IPS DF 19.7 (cell line): ENCODE measurements around the gene ZNF768.
"Not testable (repeated sequence)": the region's sequence is repeated elsewhere in the genome, so short reads cannot be mapped to it uniquely, and the experiment has no call there.

Experiments used
- DNase-seq: peaks from one replicate; pipeline ENCODE4 v3.0.0-alpha.2; 2013; ENCODE audit warnings: low read depth, low spot score

ZNF768 gene

DNA sequence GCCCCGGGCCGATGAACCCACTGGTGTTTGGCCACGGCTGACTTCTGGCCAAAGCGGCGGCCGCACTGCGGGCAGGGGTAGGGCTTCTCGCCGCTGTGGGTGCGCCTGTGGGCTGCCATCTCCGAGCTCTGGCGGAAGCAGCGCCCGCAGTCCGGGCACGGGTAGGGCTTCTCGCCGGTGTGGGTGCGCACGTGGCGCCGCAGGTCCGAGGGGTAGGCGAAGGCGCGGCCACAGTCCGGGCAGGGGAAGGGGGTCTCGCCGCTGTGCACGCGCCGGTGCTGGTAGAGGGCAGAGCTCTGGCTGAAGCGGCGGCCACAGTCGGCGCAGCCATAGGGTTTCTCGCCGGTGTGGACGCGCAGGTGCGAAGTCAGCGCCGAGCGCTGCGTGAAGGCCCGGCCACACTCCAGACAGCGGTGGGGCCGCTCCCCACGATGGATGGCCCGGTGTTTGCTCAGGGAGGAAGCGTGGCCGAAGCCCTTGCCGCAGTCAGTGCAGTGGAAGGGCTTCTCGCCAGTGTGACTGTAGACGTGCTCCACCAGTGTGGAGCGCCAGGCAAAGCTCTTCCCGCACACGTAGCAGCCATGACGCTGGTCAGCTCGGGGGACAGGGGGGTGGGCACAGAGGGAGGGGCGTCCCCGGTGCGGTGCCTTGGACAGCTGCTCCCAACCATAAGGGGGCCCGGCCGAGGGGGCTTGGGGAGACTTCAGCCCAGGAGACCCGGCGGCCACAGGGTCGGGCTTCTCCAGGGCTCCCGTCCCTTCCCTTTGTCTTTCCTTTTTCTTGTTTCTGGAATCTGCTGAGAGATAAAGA lies 29.2 kb upstream of the ZNF768 start:
- DNase-seq, result no peak

DNA sequence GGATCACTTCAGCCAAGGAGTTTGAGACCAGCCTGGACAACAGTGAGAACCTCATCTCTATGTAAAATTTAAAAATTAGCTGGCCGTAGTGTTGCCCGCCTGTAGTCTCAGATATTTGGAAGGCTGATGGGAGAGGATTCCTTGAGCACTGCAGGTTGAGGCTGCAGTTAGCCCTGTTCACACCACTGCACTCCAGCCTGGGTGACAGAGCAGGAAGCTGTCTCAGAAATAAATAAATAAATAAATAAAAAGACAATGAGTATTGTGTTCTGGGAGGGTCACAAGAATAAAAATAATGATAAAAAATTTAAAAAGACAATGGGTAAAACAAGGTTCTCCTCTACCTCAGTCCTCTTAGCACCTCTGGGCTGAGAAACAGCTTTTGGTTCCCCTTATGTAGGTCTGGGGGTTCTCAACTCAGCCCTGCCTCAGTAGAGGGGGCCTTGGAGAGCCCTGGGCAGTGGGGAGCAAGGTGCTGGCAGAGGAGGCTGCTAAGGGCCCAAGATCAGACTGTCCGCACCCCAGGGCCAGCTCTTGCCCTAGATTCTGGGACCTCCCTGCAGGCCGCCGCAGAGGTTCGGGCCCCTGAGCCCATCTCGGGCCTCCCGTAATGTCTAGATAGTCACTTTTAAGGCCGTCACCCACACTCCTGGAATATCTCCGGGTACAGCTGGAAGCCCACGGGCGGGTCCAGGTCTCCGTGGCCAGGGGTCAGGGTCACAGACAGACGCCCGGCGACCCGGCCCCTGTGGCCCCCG lies 28.4 kb upstream of the ZNF768 start:
- DNase-seq, result no peak

DNA sequence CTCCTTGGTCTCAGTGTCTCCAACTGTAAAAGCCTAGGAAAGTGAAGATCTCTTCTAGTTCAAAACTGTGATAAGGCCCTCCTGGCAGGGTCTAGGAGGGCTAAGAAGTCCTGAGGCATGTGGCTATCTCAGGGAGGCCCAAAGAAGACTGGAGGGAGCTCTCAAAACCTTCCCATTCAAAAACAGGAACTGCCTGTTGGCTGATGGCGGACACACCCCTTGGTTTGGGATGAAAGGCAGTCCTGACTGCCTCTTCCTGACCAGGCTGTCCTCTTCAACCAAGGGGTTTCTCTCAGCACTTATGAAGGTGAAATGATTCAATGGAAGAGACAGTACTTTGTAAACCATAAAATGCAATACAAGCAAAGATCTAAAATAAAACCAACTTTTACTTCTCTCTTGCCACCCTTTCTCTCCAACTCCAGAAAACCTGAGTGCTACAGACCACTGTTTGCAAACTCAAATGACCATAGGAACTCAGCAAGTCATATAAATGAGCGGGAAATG lies 27.1 kb upstream of the ZNF768 start:
- no peak for DNase-seq

DNA sequence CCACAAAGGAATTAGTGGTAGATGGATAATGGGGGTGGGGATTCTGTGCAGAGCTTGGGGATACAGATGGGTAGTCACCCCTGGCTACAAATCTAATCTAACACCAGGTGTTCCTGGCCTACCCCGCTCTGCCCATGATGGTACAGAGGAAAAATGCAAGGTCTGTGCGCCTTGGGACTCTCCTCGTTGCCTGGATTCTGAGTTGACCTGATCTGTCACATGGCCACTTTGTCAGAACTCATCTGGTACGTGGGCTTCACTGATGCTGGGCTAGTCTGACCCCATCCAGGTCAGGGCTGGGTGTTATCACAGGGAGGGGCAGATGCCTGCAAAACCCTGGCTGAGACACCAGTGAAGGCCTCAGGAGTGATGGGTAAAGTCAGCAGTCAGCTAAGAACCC lies 26.6 kb upstream of the ZNF768 start:
- no peak for DNase-seq

DNA sequence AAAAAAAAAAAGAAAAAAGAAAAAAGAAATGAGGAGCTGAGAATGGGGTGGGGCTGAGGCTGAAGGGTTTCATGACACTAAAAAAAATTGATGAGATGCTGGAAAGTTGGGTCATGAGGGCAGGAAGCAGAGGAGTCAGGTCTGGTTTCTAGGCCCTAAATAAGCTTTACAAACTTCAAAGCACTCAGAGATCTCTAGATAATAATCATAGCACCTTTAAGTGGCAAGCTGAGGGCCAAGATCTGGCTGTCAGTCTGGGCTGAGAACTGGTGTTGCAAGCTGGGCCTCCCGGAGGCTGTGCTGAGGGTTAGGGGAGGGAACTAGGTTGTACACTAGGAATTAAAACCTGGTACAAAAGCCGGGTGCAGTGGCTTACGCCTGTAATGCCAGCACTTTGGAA lies 25.4 kb upstream of the ZNF768 start:
- no peak for DNase-seq

DNA sequence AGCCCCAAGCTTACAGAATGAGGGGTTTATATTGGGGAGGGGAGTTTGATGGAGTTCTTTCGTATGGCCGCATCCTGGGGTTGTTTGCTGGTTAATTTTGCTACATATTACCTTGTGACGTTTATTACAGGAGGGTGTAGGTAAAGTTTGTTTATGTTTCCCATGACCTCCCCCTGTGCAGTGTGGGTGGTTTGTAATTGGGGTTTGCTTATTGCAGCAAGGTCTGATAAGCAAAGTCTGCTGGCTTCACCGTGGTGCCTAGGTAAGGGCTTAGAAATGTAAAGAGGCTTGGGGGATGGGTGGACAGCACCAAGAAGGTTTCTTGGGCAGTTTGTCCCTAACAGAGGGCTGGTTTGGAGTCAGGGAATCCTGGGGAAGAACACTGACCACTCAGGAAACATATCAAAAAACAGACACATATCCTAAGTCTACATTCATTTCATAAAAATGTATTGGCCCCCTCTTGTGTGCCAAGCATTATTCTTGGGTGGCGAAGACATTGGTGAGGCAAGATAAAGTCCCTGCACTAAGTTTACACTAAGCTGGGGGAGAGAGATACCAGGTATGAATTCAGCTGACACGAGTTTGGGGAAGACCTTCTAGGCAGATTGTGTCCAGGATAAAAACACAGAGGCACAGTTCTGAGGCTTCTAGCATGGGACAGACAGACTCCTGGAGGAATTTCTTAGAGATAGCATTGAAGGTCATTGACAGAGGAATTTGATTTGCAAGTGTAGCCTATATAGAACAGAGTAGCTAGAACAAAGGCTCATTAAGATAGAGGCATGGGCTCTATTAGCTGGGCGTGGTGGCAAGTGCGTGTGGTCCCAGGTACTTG lies 22.3 kb upstream of the ZNF768 start:
- no peak for DNase-seq

DNA sequence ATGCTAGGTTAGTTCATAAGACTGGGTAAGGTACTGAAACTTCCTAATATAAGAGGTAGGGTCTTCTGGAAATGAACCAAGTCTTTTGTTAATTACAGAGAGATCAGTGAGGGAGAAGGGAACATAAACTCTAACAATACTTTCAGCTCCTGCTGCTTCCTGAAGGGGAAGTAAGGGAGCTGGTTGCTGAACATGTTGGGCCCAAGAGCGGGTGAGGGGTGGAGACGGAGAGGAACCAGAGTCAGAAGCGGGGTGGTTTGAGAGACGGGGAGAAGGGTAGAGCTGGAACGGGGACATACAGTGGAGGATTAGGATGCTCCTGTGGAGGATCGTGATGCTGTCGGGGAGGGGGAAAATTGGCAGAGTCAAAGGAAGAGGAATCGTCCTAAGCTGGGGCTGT lies 19.7 kb upstream of the ZNF768 start:
- DNase-seq, result no peak

DNA sequence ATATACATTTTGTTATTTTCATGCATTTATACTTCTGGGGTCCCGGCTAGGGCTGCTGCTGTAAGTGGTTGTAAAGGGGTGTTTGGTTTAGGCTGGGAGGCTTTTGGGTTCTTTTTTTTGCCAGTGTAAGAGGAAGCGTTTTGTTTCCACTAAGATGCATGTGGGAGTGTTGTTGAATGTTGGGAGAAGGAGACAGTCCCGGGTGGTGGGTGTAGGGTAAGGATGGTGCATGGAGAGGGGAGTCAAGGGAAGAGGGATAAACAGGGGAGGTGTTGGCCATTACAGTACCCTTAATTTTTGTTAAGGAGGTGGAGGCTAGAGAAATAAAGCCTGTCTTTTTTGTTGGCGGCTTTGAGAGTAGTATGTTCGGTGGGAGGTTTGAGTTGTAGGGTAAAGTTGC lies 16.7 kb upstream of the ZNF768 start:
- no peak for DNase-seq

DNA sequence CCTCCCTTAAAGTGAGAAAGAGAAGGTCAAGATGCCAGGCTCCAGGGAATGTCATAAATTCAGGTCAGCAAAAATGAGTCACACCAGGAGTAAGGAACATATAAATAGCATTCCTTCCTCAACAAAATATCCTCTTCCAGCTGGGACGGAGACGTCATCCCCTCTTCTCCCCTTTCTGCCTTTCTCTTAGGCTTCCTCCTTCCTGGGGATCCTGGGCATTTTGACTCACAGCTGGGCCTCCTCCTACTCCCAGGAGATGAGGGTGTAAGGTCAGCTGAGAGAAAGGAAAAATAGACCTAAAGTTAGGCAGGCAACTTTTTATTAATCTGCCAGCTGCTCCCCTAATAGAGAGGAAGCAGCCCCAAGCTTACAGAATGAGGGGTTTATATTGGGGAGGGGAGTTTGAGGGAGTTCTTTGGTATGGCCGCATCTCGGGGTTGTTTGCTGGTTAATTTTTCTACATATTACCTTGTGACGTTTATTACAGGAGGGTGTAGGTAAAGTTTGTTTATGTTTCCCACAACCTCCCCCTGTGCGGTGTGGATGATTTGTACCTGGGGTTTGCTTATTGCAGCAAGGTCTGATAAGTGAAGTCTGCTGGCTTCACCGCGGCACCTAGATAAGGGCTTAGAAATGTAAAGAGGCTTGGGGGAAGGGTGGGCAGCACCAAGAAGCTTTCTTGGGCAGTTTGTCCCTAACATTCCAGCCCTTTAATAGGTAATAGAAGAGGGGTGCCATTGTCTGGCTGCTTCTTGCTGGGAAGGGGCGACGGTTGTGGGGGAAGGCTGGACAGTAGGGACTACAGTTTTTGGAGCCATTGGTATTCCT lies 15.3 kb upstream of the ZNF768 start:
- DNase-seq, result no peak

DNA sequence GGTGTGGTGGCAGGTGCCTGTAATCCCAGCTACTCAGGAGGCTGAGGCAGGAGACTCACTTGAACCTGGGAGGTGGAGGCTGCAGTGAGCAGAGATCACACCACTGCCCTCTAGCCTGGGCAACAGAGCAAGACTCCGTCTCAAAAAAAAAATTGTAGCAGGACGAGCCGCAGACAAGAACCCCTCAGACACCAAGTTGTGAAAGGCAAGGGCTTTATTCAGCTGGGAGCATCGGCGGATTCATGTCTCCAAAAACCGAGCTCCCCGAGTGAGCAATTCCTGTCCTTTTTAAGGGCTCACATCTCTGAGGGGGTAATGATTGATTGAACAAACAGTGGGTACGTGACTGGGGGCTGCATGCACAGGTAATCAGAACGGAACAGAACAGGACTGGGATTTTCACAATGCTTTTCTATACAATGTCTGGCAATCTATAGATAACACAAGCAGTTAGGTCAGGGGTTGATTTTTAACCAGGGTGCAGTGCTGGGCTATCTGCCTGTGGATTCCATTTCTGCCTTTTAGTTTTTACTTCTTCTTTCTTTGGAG lies 14.6 kb upstream of the ZNF768 start:
- DNase-seq, result not testable (repeated sequence)

DNA sequence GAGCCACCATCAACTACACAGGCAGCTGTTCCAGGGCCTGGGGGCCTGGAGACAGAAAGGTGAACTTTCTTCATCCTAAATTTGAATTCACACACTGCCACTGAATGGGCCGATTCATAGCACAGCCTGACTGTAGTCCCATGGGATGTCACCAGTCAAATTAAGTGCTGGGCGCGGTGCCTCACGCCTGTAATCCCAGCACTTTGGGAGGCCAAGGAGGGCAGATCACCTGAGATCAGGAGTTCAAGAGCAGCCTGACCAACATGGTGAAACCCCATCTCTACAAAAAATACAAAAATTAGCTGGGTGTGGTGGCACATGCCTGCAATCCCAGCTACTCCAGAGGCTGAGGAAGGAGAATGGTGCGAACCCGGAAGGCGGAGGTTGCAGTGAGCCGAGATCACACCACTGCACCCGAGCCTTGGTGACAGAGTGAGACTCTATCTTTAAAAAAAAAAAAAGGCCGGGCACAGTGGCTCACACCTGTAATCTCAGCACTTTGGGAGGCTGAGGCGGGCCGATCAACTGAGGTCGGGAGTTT lies 13.7 kb upstream of the ZNF768 start:
- DNase-seq, result not testable (repeated sequence)

DNA sequence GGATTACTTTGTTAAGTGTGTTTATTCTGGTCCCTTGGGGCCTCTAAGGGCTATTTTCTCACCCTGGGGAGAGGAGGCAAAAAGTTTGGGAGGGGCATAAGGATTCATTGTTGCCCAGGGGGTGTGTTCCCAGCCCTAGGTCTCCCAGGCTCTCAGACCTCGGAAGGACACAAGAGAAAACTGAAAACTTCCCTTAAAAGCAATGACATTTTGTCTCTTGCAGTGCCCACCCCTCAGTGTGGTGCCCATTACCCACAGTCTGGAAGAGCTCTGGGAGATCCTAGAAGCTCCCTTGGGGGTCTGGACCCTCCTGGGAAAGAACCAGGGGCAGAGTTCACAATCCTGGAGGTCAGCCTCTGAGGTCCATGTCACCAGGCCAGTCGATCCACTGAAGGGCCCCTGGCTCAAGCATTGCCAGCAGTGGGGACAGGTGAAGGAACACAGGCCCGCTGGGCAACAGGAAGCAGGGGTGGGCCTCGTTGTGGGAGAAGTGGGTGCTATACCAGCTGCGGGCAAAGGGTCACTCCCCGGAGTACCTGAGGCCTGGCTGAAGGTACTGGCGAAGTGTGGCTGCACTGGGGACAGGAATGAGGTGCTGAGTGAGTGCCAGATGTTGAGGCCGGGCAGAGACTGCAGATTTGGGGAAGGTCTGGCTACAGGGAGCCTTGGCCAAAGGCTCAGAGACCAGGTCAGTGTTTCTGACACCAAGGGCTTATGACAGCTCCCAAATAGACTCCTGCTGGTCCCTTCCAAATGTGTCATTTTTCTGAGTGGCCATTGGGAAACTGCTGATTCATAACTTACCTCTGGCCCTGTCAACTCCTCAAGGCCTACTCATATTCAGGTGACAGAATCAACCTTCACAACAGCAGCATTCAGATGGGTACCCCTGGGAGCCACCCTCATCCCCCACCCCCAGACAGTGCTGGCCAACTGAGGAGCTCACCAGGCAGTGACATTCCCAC lies 12.9 kb upstream of the ZNF768 start:
- DNase-seq, result no peak

DNA sequence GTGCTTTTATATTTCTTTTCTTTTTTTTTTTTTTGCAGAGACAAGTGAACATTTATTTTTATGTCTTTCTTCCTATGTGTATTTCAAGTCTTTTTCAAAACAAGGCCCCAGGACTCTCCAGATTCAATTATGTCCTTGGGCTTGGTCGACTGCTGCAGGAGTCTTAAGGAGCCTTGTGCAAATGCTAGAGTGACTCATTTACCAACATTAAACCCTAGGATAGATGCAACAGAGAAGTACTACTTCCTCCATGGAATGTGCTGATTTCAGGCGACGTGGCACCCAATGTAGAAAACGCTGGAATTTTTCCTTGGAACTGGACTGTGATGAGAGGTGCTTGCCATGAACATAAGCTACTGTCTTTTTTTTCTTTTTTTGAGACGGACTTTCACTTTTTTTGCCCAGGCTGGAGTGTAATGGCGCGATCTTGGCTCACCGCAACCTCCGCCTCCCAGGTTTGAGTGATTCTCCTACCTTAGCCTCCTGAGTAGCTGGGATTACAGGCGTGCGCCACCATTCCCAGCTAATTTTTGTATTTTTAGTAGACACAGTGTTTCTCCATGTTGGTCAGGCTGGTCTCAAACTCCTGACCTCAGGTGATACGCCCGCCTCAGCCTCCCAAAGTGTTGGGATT lies 10.1 kb upstream of the ZNF768 start:
- DNase-seq, result not testable (repeated sequence)

DNA sequence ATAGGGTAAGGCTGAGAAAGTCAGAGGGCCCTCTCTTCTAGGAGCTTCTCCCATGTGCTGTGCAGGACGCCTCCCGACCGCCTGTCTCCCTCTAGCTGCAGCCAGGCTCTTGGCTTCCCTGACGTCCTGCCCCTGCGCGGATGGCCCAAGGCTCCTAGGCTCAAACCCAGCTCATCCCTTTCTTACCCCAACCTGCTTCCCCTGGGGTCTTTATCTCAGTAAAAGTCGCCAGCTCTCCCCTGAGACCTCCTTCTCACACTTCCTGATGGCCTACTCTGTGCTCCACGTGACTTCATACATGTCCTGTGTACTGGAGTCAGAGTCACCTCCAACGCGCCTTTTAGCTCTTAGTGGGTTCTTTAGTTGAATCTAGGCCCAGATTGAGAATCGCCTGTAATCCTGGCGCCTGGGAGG lies 9.4 kb upstream of the ZNF768 start:
- no peak for DNase-seq

DNA sequence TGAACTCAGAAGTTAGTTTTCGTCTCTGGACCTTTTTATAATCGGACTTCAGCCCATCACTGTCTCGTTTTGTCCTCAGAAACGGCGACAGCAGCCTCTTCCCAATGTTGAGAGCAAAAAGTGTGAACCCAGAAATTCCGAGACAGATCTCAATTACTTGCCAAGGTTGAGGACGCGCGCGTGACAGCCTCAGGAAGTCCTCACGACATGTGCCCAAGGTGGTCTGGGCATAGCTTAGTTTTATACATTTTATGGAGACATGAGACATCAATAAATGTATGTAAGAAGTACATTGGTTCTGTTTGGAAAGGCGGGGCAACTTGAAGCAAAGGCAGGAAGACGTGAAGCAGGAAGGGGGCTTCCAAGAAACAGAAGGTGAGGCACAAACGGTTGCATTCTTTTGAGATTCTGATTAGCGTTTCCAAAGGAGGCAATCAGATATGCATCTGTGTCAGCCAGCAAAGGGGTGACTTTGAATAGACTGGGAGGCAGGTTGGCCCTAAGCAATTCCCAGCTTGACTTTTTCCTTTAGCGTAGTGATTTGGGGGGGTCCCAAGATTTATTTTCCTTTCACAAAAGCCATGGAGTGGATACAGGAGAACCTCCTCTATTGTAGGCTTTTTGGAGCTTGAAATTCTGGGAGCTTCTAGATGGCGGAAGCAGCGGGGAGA lies 8.9 kb upstream of the ZNF768 start:
- no peak for DNase-seq

DNA sequence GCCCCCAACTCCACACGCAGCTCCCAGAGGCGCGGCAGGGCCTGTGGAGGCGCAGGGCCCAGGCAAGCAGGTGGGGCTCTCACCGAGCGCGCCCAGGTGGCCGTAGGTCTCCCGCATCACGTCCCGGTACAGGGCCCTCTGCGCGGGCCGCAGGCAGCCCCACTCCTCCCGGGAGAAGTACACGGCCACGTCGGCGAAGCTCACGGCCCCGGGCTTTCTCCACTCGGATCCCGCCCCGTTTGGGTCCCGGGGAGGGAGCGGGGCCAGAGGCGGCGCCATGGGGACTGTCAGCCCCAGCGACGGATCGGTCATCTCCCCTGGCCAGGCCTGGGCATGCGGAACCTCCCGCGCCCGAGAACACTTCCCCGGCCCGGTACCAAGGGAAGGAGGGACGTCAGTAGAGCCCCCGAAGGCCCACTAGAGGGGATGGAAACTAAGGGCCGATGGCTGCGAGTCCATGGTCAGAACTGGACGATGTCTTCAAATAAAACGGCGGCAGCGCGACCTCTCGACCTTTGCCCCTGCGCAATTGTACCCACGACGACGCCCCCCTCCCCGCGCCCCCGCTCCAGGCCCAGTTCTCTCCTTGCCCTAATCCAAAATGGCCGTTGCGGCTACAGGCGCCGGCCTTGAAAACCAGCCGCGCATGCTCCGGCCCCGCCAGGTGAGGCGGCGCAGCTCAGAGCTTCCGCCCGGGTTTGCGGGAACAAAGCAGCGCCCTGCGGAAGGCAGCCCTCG lies 8.2 kb upstream of the ZNF768 start, which contains the start of gene ZNF747:
Gene ZNF747 (minus strand): TSS at position 491 of the 738 bp plus-strand sequence. CDS start 179 bp downstream, at position 312.
- no peak for DNase-seq

DNA sequence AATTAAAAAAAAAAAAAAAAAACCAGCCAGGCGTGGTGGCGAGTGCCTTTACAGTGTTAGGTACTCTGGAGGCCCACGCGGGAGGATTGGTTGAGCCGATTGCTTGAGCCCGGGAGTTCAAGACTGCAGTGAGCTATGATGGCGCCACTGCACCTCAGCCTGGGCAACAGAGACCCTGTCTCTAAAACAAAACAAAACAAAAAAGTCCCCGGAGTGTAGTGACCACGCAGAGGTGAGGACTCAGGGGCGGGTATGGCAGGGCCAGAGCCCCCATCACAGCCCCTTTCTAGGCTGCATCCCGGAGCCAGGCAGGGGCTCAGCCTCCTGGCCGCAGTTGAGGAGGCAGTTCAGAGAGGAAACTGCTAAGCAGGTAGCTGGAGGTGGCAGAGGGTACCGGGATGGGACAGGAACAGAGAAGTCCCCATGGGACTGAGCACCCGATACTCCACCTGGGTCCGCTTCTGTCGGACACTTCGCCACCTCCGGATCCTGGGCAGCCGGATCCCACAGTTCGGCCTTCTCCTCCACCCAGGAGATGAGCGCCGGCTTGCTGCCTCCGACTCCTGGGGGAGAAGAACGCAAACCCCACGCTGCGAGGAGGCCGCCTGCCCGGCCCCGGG lies 7.5 kb upstream of the ZNF768 start:
- DNase-seq, result no peak
